ENCODE measurements around the gene PITX1.

DNA sequence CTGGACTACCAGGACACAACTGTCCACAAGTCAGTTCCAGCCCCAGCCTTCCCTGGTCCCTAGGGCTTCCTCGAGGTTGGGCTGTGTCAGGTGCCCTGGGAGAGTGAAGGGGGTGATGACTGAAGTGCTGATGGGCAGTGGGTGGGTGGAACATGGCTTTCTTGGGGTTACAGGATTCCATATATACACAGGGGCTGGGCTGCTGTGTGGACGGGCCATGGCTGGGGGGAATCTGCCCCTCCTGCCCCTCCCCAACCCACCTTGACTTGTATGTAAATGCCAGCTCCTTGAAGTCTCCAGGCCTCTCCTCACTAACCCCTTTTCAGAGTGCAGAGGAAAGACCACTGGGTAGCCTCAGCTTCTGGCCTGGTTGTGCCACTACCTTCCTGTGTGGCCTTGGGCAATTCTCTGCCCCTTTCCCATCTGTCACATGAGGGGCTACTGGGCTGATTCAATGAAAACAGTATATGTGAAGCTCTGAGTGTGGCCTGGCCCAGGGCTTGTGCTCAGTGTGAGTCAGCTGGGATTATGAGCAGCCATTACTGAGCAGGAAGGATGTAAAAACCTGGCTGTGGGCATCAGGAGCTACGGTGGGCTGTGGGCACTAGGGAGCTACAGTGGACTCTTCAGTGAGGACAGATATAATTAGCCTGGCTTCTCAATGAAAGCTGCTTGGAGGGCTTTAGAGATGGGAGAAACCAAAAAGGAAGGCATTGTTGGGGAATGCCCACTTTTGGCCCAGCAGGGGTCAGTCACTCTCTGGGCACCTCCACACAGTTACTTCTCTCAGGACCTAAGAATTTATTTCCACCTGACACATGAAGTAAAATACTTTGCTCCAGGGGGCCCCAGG, 23.3 kb downstream of the PITX1 start:
- TF ChIP-seq OSR1 (CRISPR knock-in tag; IDR thresholded peaks at IDR 0.05) (no peak), PPARA (CRISPR knock-in tag; IDR thresholded peaks at IDR 0.05; ENCODE audit: borderline replicate concordance) (no peak), ZFP30 (CRISPR knock-in tag; IDR thresholded peaks at IDR 0.05) (no peak), ESRRG (CRISPR knock-in tag; IDR thresholded peaks at IDR 0.05) (no peak), ZFP3 (CRISPR knock-in tag; IDR thresholded peaks at IDR 0.05) (no peak), ZNF70 (CRISPR knock-in tag; IDR thresholded peaks at IDR 0.05) (no peak), CSDC2 (CRISPR knock-in tag; IDR thresholded peaks at IDR 0.05) (no peak)
- TF ChIP-seq, protein P1, sequence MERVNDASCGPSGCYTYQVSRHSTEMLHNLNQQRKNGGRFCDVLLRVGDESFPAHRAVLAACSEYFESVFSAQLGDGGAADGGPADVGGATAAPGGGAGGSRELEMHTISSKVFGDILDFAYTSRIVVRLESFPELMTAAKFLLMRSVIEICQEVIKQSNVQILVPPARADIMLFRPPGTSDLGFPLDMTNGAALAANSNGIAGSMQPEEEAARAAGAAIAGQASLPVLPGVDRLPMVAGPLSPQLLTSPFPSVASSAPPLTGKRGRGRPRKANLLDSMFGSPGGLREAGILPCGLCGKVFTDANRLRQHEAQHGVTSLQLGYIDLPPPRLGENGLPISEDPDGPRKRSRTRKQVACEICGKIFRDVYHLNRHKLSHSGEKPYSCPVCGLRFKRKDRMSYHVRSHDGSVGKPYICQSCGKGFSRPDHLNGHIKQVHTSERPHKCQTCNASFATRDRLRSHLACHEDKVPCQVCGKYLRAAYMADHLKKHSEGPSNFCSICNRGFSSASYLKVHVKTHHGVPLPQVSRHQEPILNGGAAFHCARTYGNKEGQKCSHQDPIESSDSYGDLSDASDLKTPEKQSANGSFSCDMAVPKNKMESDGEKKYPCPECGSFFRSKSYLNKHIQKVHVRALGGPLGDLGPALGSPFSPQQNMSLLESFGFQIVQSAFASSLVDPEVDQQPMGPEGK (CRISPR knock-in tag; IDR thresholded peaks at IDR 0.05; ENCODE audit: borderline replicate concordance) = no peak
- TF ChIP-seq, protein P2, sequence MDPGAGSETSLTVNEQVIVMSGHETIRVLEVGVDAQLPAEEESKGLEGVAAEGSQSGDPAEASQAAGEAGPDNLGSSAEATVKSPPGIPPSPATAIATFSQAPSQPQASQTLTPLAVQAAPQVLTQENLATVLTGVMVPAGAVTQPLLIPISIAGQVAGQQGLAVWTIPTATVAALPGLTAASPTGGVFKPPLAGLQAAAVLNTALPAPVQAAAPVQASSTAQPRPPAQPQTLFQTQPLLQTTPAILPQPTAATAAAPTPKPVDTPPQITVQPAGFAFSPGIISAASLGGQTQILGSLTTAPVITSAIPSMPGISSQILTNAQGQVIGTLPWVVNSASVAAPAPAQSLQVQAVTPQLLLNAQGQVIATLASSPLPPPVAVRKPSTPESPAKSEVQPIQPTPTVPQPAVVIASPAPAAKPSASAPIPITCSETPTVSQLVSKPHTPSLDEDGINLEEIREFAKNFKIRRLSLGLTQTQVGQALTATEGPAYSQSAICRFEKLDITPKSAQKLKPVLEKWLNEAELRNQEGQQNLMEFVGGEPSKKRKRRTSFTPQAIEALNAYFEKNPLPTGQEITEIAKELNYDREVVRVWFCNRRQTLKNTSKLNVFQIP (CRISPR knock-in tag; IDR thresholded peaks at IDR 0.05; ENCODE audit: borderline replicate concordance, low read depth) = no peak
